ENCODE measurements around the gene NUDT2.

Gene NUDT2

DNA sequence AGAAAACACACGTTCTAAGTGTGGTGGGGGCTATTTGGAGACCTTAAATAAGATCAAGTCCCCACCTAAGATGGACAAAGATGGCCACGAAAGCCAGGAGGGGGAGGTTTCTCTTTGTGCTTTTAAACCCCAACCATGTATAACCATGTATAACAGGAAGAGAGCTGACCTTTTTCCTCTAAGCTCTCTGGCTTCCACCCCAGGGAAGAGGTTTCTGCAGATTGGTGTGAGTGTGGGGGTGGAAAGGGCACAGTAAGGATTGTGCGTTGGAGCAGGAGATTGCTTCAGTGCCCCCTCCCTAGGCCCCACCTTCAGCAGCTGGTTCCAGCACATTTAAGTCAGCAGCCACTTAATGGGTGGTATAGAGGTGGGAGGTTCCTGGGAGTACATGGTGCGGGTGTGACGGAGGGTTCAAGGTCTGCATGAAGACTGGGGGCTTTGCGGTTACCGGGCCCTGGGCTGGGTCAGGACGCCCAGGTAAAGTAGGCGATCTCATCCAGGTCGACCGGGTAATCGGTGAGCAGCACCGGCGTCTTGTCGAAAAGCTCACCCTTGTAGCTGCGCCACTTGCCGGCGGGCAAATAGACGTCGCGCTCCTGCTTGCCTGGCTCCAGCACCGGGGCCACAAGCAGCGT lies 41.1 kb downstream of the NUDT2 start:
- DNase-seq (ENCODE audit: low read depth, low spot score) = no peak

- no peak for DNase-seq (ENCODE audit: low read depth, low spot score)
Measured at GRCh38 chr9:34370970-34371880, 41.9 kb downstream of the NUDT2 start.

DNA sequence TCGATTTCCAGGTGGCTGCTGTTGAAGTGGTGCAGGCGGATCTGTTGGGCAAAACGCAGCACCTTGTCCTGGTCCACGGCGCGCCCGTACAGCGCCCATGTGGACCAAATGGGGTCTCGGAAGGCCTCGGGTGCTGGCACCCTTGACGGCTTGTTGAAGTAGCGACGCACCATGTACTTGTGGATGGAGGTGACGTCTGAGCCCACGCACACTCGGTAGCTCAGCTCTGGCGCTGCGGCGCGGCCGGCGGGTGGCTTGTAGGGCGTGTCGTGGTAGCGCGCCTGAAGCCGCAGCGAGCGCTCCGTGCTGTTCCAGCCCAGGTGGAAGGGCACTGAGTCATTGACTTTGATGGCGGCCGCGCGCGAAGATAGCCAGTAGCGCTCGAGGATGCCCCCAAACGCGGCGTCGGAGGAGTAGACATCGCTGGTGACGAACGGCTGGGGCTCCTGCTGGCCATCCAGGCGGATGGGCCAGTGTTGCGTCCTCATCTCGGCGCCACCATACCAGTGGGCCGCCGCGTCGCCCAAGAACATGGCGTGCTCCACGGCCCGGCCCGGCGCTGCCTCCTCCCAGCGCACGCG lies 42.6 kb downstream of the NUDT2 start:
- DNase-seq (ENCODE audit: low read depth, low spot score) = no peak

DNA sequence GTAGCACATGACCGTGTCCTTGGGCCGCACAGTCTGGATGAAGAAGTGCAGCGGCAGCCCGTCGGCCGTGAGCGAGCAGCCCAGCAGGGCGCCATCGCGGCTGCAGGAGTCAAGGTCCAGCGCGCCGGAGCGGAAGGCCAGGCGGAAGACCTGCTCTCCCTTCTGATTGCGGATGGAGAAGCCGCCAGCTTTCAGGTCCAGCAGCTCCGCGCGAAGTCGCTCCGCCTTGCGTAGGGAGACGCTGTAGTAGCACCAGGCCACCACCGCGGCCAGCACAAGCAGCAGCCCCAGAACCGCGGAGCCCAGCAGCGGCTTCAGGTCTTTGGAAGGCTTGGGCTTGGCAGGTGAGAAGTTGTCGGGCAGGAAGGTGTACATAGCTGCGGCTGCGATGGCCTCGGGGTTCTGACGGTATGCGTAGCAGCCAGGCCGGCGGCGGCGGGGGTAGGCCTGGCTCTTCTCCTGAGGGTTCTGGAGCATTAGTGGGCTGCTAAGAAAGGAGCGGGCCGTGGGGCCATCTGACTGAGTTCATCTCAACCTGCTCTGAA lies 43.2 kb downstream of the NUDT2 start:
- DNase-seq (ENCODE audit: low read depth, low spot score) = no peak

- DNase-seq (ENCODE audit: low read depth, low spot score) = no peak
Measured at GRCh38 chr9:34373749-34374148, 44.4 kb downstream of the NUDT2 start.

- DNase-seq (ENCODE audit: low read depth, low spot score) = no peak
Measured at GRCh38 chr9:34374339-34374738, 45.0 kb downstream of the NUDT2 start.

DNA sequence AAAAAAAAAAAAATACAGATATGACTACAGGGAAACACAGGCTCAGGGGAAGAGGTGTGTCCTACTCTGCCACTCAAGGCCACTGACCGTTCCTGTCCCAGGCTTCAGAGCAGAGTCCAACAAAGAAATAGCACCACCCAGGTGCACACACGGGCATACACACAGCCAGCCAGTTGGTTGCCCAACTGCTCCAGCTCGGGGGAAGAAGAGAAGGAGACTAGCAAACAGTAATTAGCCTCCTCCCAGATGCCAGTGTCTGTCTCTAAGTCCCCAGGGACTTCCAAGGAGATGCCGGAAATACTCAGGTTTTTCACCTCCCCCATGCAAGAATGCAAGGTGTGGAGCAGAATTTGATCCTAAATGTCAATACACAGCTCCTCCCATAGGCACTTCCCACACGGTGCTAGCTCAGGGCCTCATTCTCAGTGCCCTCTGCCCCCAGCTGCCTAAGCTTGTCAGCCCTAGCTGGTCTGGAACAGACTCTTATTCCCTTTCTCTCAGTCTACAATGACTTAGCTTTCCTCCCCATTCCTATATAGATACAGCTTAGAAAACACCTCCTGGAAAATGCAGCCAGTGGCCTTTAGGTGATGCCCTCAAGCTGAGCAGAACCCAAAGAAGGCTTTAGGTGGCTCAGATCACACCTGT lies 45.7 kb downstream of the NUDT2 start:
- DNase-seq (ENCODE audit: low read depth, low spot score) = no peak

GRCh38 chr9:34375901-34376595 lies 46.7 kb downstream of the NUDT2 start:
- no peak for DNase-seq (ENCODE audit: low read depth, low spot score)

DNA sequence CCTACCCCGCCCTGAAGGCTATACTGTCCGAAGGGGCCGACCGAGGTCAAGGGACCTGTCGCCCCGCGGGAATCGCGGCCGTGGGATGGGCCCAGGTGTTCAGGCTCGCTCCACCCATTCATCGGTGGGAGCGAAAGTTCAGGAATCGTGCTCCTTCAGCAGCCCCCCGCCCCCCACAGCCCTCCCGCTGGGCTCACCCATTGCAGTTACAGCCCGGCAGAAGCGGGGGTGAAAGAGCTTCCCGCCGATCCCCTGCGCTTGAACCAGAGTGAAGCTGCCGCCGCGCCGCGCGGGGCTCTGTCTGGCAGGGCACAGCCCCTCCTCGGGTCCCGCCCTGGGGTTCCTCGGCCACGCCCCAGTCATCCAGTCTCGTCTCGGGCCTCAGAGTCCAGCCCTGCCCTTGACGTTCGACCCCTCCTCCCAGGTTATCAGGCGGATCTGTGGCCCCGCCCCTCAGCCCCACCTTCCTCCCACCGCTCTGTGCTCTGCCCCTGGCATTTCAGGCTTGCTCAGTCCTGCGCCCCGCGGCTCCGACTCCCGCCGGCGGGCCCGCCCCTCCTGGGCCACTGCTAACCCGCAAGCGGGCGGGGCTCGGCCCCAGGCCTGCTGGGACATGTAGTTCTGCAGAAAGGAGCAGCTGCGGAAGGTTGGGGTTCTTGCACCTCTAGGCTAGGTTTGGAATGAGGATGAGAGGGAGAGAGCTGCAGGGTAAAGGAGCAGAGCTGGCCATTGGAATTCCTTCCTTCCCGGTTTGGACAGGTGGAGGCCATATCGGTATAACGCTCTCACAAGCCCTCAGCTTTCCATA lies 47.4 kb downstream of the NUDT2 start, which contains the start of gene MYORG:
Gene MYORG, minus strand, starts transcription at position 303 of the 808 bp plus-strand sequence. CDS start 3,955 bp downstream, outside the sequence.
- no peak for DNase-seq (ENCODE audit: low read depth, low spot score)

DNA sequence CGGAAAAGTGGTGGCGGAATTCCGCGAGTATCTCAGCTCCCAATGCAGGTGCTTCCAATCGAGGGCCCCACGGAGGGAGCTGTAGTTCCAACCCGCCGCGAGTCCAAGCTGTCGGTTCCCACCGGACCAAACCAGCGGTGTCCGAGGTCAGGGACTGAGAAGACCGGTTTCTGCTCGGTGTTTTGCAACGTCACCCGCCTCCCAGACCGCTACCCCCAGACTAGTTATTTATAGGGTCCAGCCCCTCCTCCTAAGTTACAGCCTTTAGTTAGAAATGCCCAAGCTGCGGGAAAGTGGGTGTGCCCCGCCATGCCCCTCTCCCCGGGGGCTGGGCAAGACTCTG lies 48.0 kb downstream of the NUDT2 start:
- no peak for DNase-seq (ENCODE audit: low read depth, low spot score)

DNA sequence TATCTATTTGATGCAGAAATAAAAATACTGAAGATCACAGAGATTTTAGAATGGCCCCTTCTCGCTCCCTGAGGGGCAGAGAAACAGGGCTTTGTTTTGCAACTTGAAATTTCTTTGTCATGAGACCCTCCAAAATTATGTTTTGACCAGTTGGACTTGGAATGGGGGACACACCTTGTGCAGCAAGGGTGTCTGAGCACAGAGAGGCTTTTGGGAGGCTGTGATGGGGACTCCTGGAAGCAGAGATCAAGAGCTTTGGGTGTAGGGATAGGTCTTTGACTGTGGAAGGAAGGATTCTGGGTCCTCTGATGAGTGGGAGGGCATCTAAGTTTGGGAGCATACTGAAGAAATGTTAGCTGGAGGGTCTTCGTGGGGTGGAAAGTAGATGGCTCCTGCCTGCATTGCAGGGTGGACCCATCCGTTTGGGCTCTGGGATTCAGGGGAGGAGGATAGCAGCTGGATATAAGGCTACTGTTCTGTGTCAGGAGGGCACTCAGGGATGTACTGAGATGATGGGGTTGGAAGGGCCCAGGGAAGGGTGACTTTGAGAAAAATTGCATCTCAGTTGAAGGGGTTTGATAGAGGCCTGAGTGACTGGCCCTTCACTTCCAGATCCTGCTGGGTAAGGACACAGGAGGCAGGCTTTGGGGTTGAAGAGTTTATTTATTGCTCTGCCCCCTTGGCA lies 49.1 kb downstream of the NUDT2 start:
- no peak for DNase-seq (ENCODE audit: low read depth, low spot score)

DNA sequence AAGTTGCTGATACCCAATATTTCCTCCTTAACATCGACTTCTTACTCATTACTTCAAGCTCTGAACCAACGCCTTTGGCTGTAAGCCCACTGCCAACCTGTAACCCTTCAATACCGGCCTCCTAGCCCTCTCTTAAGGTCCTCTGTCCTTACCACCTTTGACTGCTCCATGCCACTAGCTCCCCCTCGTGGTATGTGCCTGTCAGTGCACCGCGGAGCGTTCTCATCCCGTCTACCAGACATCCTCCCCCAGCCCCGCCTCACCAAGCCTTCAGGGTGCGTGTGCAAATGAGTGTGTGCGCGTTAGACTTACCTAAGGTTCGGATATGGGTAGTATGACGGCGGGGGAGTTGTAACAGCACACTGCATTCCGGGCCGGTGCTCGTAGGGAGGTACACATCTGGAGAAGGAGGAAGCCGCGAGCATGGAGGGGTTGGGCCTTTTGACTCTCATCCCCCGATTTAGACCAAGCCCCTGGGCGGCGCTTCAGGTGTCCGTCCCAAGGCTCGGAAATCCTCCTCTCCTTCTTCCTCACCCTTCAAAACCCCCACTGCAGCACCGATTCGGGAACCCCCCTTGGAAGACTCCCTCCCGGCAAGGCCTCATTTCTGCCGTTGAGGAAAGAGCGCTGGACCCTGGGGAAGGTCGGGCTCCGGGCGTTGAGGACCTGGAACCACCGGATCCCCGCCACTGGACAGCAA lies 50.1 kb downstream of the NUDT2 start:
- DNase-seq (ENCODE audit: low read depth, low spot score) = peak; percentile 56

GRCh38 chr9:34380034-34380510 lies 50.7 kb downstream of the NUDT2 start:
- DNase-seq (ENCODE audit: low read depth, low spot score) = no peak

DNA sequence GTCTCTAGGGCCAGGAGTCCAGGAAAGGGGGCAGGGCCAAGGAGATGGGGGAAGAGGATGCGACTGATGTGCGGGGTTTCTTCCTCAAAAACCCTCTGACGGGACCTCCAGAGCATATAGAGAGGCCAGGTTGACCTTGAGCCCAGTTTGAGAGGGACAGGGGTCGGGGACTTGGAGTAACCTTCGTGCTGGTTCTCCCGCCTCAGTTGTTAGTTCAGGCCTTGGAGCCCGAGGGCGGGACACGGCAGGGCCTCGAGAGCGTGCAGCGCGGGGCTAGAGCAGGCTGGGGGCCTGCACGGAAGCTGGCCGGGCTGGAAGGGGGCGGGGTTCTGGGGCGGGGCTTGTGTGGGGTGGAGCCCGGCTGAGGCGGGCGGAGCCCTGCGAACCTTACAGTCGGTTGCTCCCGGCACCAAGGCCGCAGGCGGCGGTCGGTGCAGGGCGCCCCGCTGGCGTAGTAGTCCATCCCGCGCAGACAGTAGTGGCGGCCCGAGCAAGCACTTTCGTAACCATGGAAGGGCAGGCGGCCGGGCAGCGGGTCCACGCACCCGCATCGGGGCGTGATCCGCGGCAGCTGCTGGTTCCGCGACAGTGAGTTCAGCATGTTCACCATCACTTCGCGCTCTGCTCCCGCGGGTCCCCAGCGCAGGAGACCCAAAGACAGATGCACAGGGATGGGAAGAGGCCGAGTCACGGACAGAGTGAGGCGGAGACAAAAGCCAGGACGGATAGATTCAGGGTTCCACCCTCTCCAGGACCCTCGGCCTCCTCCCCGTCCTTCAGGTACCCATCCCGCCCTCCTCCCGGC lies 51.3 kb downstream of the NUDT2 start:
- no peak for DNase-seq (ENCODE audit: low read depth, low spot score)

GRCh38 chr9:34381323-34381722 lies 52.0 kb downstream of the NUDT2 start:
- DNase-seq (ENCODE audit: low read depth, low spot score) = no peak

GRCh38 chr9:34382054-34382453 lies 52.7 kb downstream of the NUDT2 start:
- no peak for DNase-seq (ENCODE audit: low read depth, low spot score)

- DNase-seq (ENCODE audit: low read depth, low spot score) = no peak
Measured at GRCh38 chr9:34382879-34383278, 53.5 kb downstream of the NUDT2 start.

GRCh38 chr9:34383904-34384303 lies 54.5 kb downstream of the NUDT2 start:
- DNase-seq (ENCODE audit: low read depth, low spot score) = no peak
